Natural killer cell (primary cell): Measurements from ENCODE around the gene PHACTR3. TPM values are rescaled to one million over a fixed set of nuclear protein-coding genes. Genes with fewer than 3 reads are reported as not detected.

Experiments
- ATAC-seq, 3 donors: fragments of 150-1000 bp in 2 of 3; fragments of 200-7000 bp in 1 of 3; cut with Tn5 transposase; 1 replicate in 1 of 3; 2 replicates in 2 of 3; pipeline ENCODE4 v1.10.0; 2021; ENCODE audit warnings: mild to moderate bottlenecking in 2 of 3, moderate library complexity in 2 of 3
- DNase-seq, 2 donors: peaks; one replicate each; pipeline versions ENCODE4 v3.0.0 to v3.0.0-alpha.2; 2013 to 2021; ENCODE audit warnings: mixed read lengths in 1 of 2
- H3K27ac ChIP-seq: one replicate; pipeline ENCODE4 v1.5.1; 2013; ENCODE audit warnings: mild to moderate bottlenecking, low read length
- H3K27me3 ChIP-seq: one replicate; pipeline ENCODE4 v1.6.1; 2013; ENCODE audit warnings: low read length; ENCODE audit not compliant: control insufficient read depth, insufficient read depth
- H3K36me3 ChIP-seq: one replicate; pipeline ENCODE4 v1.6.1; 2013; ENCODE audit warnings: low read length; ENCODE audit not compliant: control insufficient read depth, insufficient read depth
- H3K4me1 ChIP-seq: one replicate; pipeline ENCODE4 v1.6.1; 2013; ENCODE audit warnings: low read length; ENCODE audit not compliant: control insufficient read depth, insufficient read depth
- H3K4me3 ChIP-seq: one replicate; pipeline ENCODE4 v1.5.1; 2013; ENCODE audit warnings: low read length
- H3K9me3 ChIP-seq: one replicate; pipeline ENCODE4 v1.6.1; 2013; ENCODE audit warnings: low read length; ENCODE audit not compliant: control insufficient read depth, insufficient read depth
- H3K27ac Mint-ChIP-seq, 2 donors: one replicate each; pipeline ENCODE4 v1.8.0; 2022; ENCODE audit warnings: mild to moderate bottlenecking in 2 of 2, mixed read lengths in 2 of 2, moderate library complexity in 1 of 2
- H3K27me3 Mint-ChIP-seq, 2 donors: one replicate each; pipeline ENCODE4 v1.8.0; 2022; ENCODE audit warnings: low read depth in 2 of 2, mixed read lengths in 2 of 2
- H3K36me3 Mint-ChIP-seq: one replicate; pipeline ENCODE4 v1.8.0; 2022; ENCODE audit warnings: mixed read lengths
- H3K4me1 Mint-ChIP-seq, 2 donors: one replicate each; pipeline ENCODE4 v1.8.0; 2022; ENCODE audit warnings: mixed read lengths in 2 of 2
- H3K4me3 Mint-ChIP-seq: one replicate; pipeline ENCODE4 v1.8.0; 2022; ENCODE audit warnings: mild to moderate bottlenecking, moderate library complexity, mixed read lengths
- H3K9me3 Mint-ChIP-seq, 2 donors: one replicate each; pipeline ENCODE4 v1.8.0; 2022; ENCODE audit warnings: mixed read lengths in 2 of 2
- CTCF ChIP-seq: fragments of 200-600 bp; IDR thresholded peaks from one replicate; pipeline ENCODE4 v1.8.0; 2022; ENCODE audit warnings: antibody characterized with exemption
- WGBS: methylation state at CpG from one replicate; pipeline ENCODE4 v1.1.7; 2013; ENCODE audit warnings: missing lambda C conversion rate; ENCODE audit not compliant: insufficient coverage; 5-methylcytosine and 5-hydroxymethylcytosine counted together
- intact Hi-C: fragments of 100-400 bp; cut with micrococcal nuclease; formaldehyde crosslinking; loops from one replicate; pipeline ENCODE4 v1.14.2; 2022
- total RNA-seq, 4 donors: library from RNA; stranded (reverse); fragments of 120-200 nt in 1 of 4; gene quantifications; one replicate each; pipeline versions ENCODE4 v1.2.3 to v1.2.4, GENCODE V29; 2013 to 2022

Gene PHACTR3
- total RNA-seq, 3 donors from 2014 or later (not counting 1 experiment from before 2014, with no cell fraction given) = not detected

- ATAC-seq (no peak), DNase-seq (no peak)
- Histone ChIP-seq H3K36me3 (no peaks in the 10 kb centered on the region), H3K9me3 (no peaks in the 10 kb centered on the region), H3K27ac (no peak overlapping the region), H3K27me3 (no peaks in the 10 kb centered on the region), H3K4me3 (no peak overlapping the region), H3K4me1 (no peaks in the 10 kb centered on the region)
- intact Hi-C loops = no loop called here
- Mint-ChIP-seq H3K4me3 (no peak overlapping the region), H3K9me3 (no peaks in the 10 kb centered on the region), H3K27me3 (peaks cover 0 to 6% of the 10 kb centered on the region in 2 donors), H3K36me3 (no peaks in the 10 kb centered on the region), H3K27ac (no peak overlapping the region), H3K4me1 (no peaks in the 10 kb centered on the region)
- WGBS = 82% methylated on average over 11 of the region's 11 CpGs
- TF ChIP-seq CTCF = no peak
Measured at GRCh38 chr20:59825944-59826759, 221.8 kb downstream of the PHACTR3 start.

- no peaks in the 10 kb centered on the region for H3K36me3 Mint-ChIP-seq
- H3K9me3 ChIP-seq = no peaks in the 10 kb centered on the region
- H3K4me3 Mint-ChIP-seq = no peak overlapping the region
- H3K4me1 ChIP-seq = no peaks in the 10 kb centered on the region
- no peaks in the 10 kb centered on the region for H3K36me3 ChIP-seq
- ATAC-seq (no peak), DNase-seq (no peak)
- no peak overlapping the region for H3K27ac ChIP-seq
- 82% methylated on average over 16 of the region's 16 CpGs for WGBS
- no peak overlapping the region for H3K27ac Mint-ChIP-seq
- H3K9me3 Mint-ChIP-seq = no peaks in the 10 kb centered on the region
- no peaks in the 10 kb centered on the region for H3K27me3 ChIP-seq
- peaks cover 0 to 6% of the 10 kb centered on the region in 2 donors for H3K27me3 Mint-ChIP-seq
- no peak overlapping the region for H3K4me3 ChIP-seq
- no peaks in the 10 kb centered on the region for H3K4me1 Mint-ChIP-seq
- intact Hi-C loops = no loop called here
- no peak for TF ChIP-seq CTCF
Measured at GRCh38 chr20:59827138-59828056, 223.1 kb downstream of the PHACTR3 start.

- intact Hi-C loops = no loop called here
- TF ChIP-seq CTCF = no peak
- Mint-ChIP-seq H3K4me1 (no peaks in the 10 kb centered on the region), H3K36me3 (no peaks in the 10 kb centered on the region), H3K27ac (no peak overlapping the region), H3K4me3 (no peak overlapping the region), H3K9me3 (no peaks in the 10 kb centered on the region), H3K27me3 (peaks cover 0 to 5% of the 10 kb centered on the region in 2 donors)
- H3K4me3 ChIP-seq = no peak overlapping the region
- no peaks in the 10 kb centered on the region for H3K4me1 ChIP-seq
- H3K27me3 ChIP-seq = no peaks in the 10 kb centered on the region
- no peaks in the 10 kb centered on the region for H3K9me3 ChIP-seq
- WGBS = 84% methylated on average over 13 of the region's 15 CpGs
- ATAC-seq = no peak
- H3K27ac ChIP-seq = no peak overlapping the region
- DNase-seq = no peak
- H3K36me3 ChIP-seq = no peaks in the 10 kb centered on the region
Measured at GRCh38 chr20:59828125-59829053, 224.0 kb downstream of the PHACTR3 start.
